HFF-Myc (cell line): ENCODE data around the gene ABAT.

Source experiments
- DNase-seq: peaks from one replicate; pipeline ENCODE4 v3.0.0-alpha.2; 2011; ENCODE audit warnings: low read depth; ENCODE audit errors: extremely low read depth
- H3K4me3 ChIP-seq: replicated peaks from 2 replicates; pipeline ENCODE4 v1.5.1; 2011; ENCODE audit warnings: low read depth, mild to moderate bottlenecking, control low read depth, low read length
- TF ChIP-seq, protein P1 (sequence below): IDR thresholded peaks from 2 replicates; pipeline ENCODE4 v1.5.1; 2012; ENCODE audit warnings: mild to moderate bottlenecking, low read depth, low read length, control low read depth; ENCODE audit errors: missing control alignments

ABAT gene

GRCh38 chr16:8729779-8730334, 55.4 kb downstream of the ABAT start:
- TF ChIP-seq, protein P1, sequence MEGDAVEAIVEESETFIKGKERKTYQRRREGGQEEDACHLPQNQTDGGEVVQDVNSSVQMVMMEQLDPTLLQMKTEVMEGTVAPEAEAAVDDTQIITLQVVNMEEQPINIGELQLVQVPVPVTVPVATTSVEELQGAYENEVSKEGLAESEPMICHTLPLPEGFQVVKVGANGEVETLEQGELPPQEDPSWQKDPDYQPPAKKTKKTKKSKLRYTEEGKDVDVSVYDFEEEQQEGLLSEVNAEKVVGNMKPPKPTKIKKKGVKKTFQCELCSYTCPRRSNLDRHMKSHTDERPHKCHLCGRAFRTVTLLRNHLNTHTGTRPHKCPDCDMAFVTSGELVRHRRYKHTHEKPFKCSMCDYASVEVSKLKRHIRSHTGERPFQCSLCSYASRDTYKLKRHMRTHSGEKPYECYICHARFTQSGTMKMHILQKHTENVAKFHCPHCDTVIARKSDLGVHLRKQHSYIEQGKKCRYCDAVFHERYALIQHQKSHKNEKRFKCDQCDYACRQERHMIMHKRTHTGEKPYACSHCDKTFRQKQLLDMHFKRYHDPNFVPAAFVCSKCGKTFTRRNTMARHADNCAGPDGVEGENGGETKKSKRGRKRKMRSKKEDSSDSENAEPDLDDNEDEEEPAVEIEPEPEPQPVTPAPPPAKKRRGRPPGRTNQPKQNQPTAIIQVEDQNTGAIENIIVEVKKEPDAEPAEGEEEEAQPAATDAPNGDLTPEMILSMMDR, result no peak
- no peak for DNase-seq
- no peak overlapping the region for H3K4me3 ChIP-seq

- TF ChIP-seq, protein P1, result no peak
These were observed 56.0 kb downstream of the ABAT start for GRCh38 chr16:8730335-8730915.

GRCh38 chr16:8733849-8734540, 59.6 kb downstream of the ABAT start:
- TF ChIP-seq, protein P1, result no peak
- H3K4me3 ChIP-seq, result no peak overlapping the region
- DNase-seq, result no peak

More at GRCh38 chr16:8730335-8730915, 56.0 kb downstream of the ABAT start:
- no peak overlapping the region for H3K4me3 ChIP-seq
- no peak for DNase-seq

DNA sequence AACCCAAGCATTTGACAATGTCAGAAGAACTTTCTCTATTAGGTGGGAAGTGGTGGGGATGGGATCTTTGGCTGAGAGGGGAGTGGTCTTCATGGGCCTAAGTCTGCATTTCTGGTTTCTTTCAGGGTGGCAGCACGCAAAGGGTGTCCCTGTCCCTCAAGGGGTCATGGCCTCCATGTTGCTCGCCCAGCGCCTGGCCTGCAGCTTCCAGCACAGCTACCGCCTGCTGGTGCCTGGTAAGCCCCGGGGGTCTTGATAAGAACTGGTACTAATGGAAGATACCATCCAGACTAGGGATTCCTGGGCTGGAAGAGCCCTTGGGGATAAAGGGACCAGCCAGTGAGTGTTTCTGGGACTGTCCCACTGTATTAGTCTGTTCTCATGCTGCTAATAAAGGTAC, 61.2 kb downstream of the ABAT start:
- no peak for DNase-seq
- no peak overlapping the region for H3K4me3 ChIP-seq
- TF ChIP-seq, protein P1, result no peak

DNA sequence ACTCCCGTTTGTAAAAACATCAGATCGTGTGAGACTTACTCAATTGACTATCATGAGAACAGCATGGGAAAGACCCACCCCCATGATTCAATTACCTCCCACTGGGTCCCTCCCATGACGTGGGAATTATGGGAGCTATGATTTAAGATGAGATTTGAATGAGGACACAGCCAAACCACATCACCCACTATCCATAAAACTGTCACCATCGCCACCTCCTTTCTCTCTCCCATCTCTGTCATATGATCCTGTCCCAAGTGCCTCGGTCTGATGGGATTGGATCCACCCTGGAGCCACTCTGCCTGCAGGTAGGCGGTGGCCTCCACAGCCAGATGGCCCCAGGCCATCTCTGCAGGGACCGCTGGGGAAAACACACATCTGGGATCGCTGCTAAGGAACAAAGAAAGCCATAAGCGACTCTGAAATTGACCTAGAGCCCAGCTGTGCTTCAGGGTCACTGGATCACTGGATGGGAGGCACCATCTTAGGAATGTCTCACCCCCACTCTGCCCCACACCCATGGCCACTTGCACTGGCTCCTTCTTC, 61.8 kb downstream of the ABAT start:
- no peak overlapping the region for H3K4me3 ChIP-seq
- no peak for DNase-seq
- TF ChIP-seq, protein P1, result no peak

- H3K4me3 ChIP-seq, result no peak overlapping the region
- no peak for DNase-seq
- TF ChIP-seq, protein P1, result no peak
These were observed 64.7 kb downstream of the ABAT start for GRCh38 chr16:8739151-8739550.
